Neutrophil (primary cell): Measurements from ENCODE around the gene CARD19.
A peak's percentile ranks its signal among the peaks of the same experiment; 100 is the strongest.
"Not testable (repeated sequence)": the region's sequence is repeated elsewhere in the genome, so short reads cannot be mapped to it uniquely, and the experiment has no call there.

Experiments
- H3K27ac ChIP-seq: fragments of 200-600 bp; sonication (generic); 2 replicates; pipeline ENCODE4 v1.5.1; 2016; ENCODE audit warnings: mild to moderate bottlenecking, moderate library complexity
- H3K27me3 ChIP-seq: fragments of 200-600 bp; sonication (generic); 2 replicates; pipeline ENCODE4 v1.6.0; 2016; ENCODE audit warnings: mild to moderate bottlenecking
- H3K36me3 ChIP-seq: fragments of 200-600 bp; sonication (generic); 2 replicates; pipeline ENCODE4 v1.5.1; 2017
- H3K4me1 ChIP-seq, 2 experiments: fragments of 200-600 bp in 1 of 2; sonication (generic) in 1 of 2; 1 replicate in 1 of 2; 2 replicates in 1 of 2; pipeline versions ENCODE4 v1.5.1 to v1.6.1; 2013 to 2016; ENCODE audit warnings: low read depth in 1 of 2, low read length in 1 of 2, mild to moderate bottlenecking in 1 of 2, moderate library complexity in 1 of 2; ENCODE audit not compliant: control insufficient read depth in 1 of 2, insufficient read depth in 1 of 2
- H3K4me3 ChIP-seq, 2 experiments: fragments of 200-600 bp in 1 of 2; sonication (generic) in 1 of 2; 1 replicate in 1 of 2; 2 replicates in 1 of 2; pipeline ENCODE4 v1.5.1; 2013 to 2016; ENCODE audit warnings: low read depth in 1 of 2, low read length in 1 of 2, mild to moderate bottlenecking in 1 of 2, moderate library complexity in 1 of 2
- H3K9me3 ChIP-seq: fragments of 200-600 bp; sonication (generic); 2 replicates; pipeline ENCODE4 v1.5.1; 2016
- CTCF ChIP-seq: fragments of 200-600 bp; sonication (generic); IDR thresholded peaks from 2 replicates; pipeline ENCODE4 v1.5.1; 2016; ENCODE audit warnings: antibody characterized with exemption

The CARD19 gene

DNA sequence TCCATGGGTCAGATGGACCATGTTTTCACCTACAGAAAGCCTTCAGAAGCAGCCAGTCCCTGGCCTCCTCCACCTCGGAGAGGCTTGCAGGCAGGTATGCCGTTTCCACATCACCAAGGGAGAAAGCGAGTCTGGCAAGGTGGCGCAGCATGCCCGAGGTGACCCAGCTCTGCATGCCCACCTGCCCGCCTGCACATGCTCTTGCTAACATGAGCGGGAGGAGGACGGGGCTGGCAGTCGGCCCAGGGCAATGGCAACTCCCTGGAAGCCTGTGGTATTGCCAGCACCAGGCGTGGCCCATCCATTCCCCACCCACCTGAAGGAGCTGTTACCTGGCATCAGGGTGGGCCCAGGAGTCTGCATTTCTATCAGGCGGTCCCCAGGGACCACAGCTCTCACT lies 41.3 kb downstream of the CARD19 start:
- Histone ChIP-seq H3K27me3 (peaks cover 28% of the 10 kb centered on the region), H3K36me3 (peaks cover 6% of the 10 kb centered on the region), H3K27ac (peak overlapping the region; percentile 50), H3K9me3 (no peaks in the 10 kb centered on the region), H3K4me1 (peaks cover 32 to 33% of the 10 kb centered on the region in 2 experiments), H3K4me3 (no peak overlapping the region)
- TF ChIP-seq CTCF: no peak

DNA sequence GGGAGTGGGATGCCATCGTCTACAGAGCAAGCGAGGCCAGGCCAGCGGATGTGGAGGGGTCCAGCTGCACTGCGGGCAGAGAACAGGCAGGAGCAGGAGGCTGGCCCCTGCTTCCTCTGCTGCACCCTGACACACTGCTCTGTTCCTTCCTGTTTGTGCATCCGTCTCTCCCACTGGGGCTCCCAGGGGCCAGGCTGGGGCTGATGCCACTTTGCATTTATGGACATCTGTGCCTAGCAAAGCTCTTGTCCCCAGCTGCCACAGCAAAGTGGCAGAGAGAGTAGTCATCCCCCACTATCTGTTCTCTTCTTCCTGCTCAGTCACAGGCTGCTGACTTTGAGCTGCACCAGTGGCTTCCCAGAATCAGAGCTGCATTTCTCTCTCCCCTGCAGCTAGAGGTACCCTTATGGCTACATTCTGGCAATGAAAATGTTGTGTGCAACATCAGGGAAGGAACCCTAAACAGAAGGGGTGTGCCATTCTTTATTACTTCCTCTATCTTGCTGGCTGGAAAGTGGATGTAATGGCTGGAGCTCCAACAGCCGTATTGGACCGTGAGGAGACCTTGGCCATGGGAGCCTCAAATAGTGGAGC lies 42.3 kb downstream of the CARD19 start:
- no peaks in the 10 kb centered on the region for H3K9me3 ChIP-seq
- H3K27me3 ChIP-seq: peaks cover 28% of the 10 kb centered on the region
- H3K4me1 ChIP-seq: peaks cover 24% of the 10 kb centered on the region in 2 experiments
- no peaks in the 10 kb centered on the region for H3K36me3 ChIP-seq
- no peak overlapping the region for H3K4me3 ChIP-seq
- no peak for TF ChIP-seq CTCF
- peak overlapping the region; percentile 50 for H3K27ac ChIP-seq

DNA sequence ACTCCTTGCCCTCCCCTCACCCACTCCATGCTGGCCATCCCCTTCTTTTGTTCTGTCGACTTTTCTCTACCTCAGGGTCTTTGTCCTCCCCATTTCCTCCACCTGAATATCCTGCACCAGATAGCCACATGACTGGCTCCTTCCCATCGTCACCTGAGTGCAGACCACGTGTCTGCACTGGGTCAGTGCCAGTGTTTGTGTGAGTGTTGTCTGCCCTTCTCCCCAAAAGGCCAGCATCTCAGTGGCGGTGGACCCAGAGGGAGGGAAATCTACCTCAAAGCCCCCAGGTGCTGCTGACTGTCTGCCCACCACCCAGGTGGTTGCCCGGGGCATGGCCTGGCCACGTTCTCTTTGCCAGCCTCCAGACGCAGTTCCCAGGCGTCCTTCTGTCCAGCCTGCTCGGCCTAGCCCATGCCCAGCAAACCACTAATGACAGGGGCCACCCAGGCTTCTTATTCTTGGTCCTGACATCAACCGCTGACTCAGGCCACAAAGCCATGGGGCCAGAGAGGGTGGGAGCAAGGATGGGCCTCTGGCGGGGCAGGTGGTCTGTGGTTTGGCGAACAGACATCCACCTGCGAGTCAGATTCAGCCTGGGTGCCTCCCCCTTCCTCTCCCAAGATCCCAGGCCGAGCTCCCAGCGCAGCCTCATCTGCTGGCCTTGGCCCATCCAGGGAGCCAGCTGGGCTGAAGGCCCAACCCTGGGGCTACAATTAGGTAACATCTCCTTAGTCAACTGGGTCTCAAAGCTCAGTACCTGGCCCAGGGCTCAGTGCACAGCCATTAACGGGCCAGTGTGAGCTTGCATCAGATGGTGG lies 43.6 kb downstream of the CARD19 start:
- Histone ChIP-seq H3K4me3 (no peak overlapping the region), H3K36me3 (no peaks in the 10 kb centered on the region), H3K27ac (no peak overlapping the region), H3K9me3 (no peaks in the 10 kb centered on the region), H3K4me1 (peaks cover 27 to 30% of the 10 kb centered on the region in 2 experiments), H3K27me3 (peaks cover 37% of the 10 kb centered on the region)
- no peak for TF ChIP-seq CTCF

DNA sequence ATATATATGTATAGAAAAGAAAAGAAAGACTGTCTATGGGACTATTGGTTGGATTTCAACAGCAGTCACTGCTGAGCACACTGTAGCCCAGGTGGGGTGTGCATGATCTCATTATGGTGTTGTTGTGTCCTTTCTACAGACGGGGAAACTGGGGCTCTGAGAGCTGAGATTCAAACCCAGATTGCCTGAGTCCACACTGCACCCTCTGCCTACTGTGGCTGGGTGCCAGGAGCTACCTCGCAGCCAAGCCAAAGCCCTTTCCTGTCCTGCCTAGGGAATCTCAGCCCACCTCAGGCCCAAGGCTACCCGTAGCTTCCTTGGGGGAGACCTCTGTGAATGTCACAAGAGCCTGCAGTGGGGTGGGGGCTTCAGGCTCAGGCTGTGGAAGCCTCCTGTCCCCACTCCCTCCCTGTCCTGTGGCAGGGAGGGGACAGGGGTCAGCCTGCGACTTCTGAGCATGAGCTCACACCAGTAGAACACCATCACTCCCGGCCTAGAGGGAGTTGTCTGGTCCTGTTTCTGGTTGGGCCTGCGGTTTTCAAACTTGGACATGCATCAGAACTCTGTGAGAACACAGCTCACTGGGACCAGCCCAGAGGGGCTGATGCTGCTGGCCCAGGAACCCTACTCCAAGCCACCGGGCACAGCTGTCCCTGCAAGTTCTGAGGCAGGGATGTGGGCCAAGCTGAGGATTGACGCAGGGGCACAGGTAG lies 45.9 kb downstream of the CARD19 start:
- no peak for TF ChIP-seq CTCF
- no peak overlapping the region for H3K4me3 ChIP-seq
- no peak overlapping the region for H3K27ac ChIP-seq
- peaks cover 16% of the 10 kb centered on the region for H3K27me3 ChIP-seq
- H3K4me1 ChIP-seq: peaks cover 17 to 22% of the 10 kb centered on the region in 2 experiments
- no peaks in the 10 kb centered on the region for H3K36me3 ChIP-seq
- no peaks in the 10 kb centered on the region for H3K9me3 ChIP-seq

- Histone ChIP-seq H3K4me1 (peaks cover 6 to 11% of the 10 kb centered on the region in 2 experiments), H3K4me3 (no peak overlapping the region), H3K27ac (no peak overlapping the region), H3K27me3 (peaks cover 10% of the 10 kb centered on the region), H3K9me3 (no peaks in the 10 kb centered on the region), H3K36me3 (no peaks in the 10 kb centered on the region)
- no peak for TF ChIP-seq CTCF
Observed at GRCh38 chr9:93143830-93144530, 48.0 kb downstream of the CARD19 start.

GRCh38 chr9:93146696-93147095 lies 50.7 kb downstream of the CARD19 start:
- not testable (repeated sequence) for H3K36me3 ChIP-seq, H3K4me3 ChIP-seq, H3K27ac ChIP-seq, H3K9me3 ChIP-seq
- Histone ChIP-seq H3K27me3 (peaks cover 10% of the 10 kb centered on the region), H3K4me1 (peaks cover 6 to 11% of the 10 kb centered on the region in 2 experiments)
